Caco-2 (cell line): ENCODE data around the gene IPMK. TPM values are rescaled to one million over a fixed set of nuclear protein-coding genes. Genes with fewer than 3 reads are reported as not detected.

Experiments used
- BruUV-seq: library from RNA; stranded (reverse); fragments of 400-500 nt; replicated peaks from 2 replicates; lab custom pipeline; 2021; lab: Mats Ljungman, UMichigan
- CTCF ChIA-PET: fragments of 300-600 bp; sonication (Branson Sonifier 250); formaldehyde crosslinking; loops from one replicate; lab custom pipeline; 2022; ENCODE audit warnings: antibody characterized with exemption; lab: Charles Lee
- POLR2A ChIA-PET: fragments of 300-600 bp; sonication (Branson Sonifier 250); formaldehyde crosslinking; loops from one replicate; lab custom pipeline; 2022; ENCODE audit warnings: antibody characterized with exemption; lab: Charles Lee
- DNase-seq, 2 experiments: peaks; one replicate each; pipeline versions ENCODE4 v3.0.0 to v3.0.0-alpha.2; 2020 to 2022
- H3K27me3 ChIP-seq: replicated peaks from 2 replicates; pipeline ENCODE4 v1.6.0; 2011; ENCODE audit warnings: low read length; ENCODE audit not compliant: control insufficient read depth, insufficient read depth
- H3K36me3 ChIP-seq: 2 replicates; pipeline ENCODE4 v1.5.1; 2011; ENCODE audit warnings: low read length; ENCODE audit not compliant: control insufficient read depth, insufficient read depth
- H3K4me1 ChIP-seq: fragments of 250-450 bp; sonication (Bioruptor Pico); 2 replicates; pipeline ENCODE4 v1.5.1; 2020; ENCODE audit warnings: mild to moderate bottlenecking
- H3K4me3 ChIP-seq: 2 replicates; pipeline ENCODE4 v1.5.1; 2011; ENCODE audit warnings: low read depth, mild to moderate bottlenecking, control low read depth, low read length
- H3K9me3 ChIP-seq: fragments of 250-450 bp; sonication (Bioruptor Pico); 2 replicates; pipeline ENCODE4 v1.5.1; 2020; ENCODE audit warnings: mild to moderate bottlenecking, moderate library complexity
- H3K27ac Mint-ChIP-seq: one replicate; pipeline ENCODE4 v1.8.0; 2022; ENCODE audit warnings: mixed read lengths; ENCODE audit not compliant: unreplicated experiment
- H3K27me3 Mint-ChIP-seq: one replicate; pipeline ENCODE4 v1.8.0; 2022; ENCODE audit warnings: mixed read lengths; ENCODE audit not compliant: insufficient read depth, unreplicated experiment
- H3K36me3 Mint-ChIP-seq: one replicate; pipeline ENCODE4 v1.8.0; 2022; ENCODE audit warnings: mild to moderate bottlenecking, mixed read lengths; ENCODE audit not compliant: insufficient read depth, unreplicated experiment
- H3K4me1 Mint-ChIP-seq: one replicate; pipeline ENCODE4 v1.8.0; 2022; ENCODE audit warnings: low read depth, mixed read lengths; ENCODE audit not compliant: unreplicated experiment
- H3K4me3 Mint-ChIP-seq: one replicate; pipeline ENCODE4 v1.8.0; 2022; ENCODE audit warnings: mild to moderate bottlenecking, moderate library complexity, mixed read lengths; ENCODE audit not compliant: unreplicated experiment
- H3K9me3 Mint-ChIP-seq: one replicate; pipeline ENCODE4 v1.8.0; 2022; ENCODE audit warnings: mixed read lengths; ENCODE audit not compliant: unreplicated experiment
- intact Hi-C: fragments of 100-400 bp; cut with micrococcal nuclease; formaldehyde crosslinking; loops from one replicate; pipeline ENCODE4 v1.10.0; 2022; ENCODE audit not compliant: unreplicated experiment
- total RNA-seq: library from RNA; stranded (reverse); gene quantifications from 2 replicates; pipeline ENCODE4 v1.2.3, GENCODE V29; 2022
- TF ChIP-seq, protein P1 (sequence below), 2 experiments: fragments of 200-600 bp in 1 of 2; IDR thresholded peaks; 1 replicate in 1 of 2; 2 replicates in 1 of 2; pipeline versions ENCODE4 v1.5.1 to v1.8.0; 2011 to 2022; ENCODE audit warnings: antibody characterized with exemption in 1 of 2, control low read depth in 1 of 2, inconsistent platforms in 1 of 2, low read depth in 1 of 2, low read length in 1 of 2, mild to moderate bottlenecking in 1 of 2, moderate library complexity in 1 of 2; ENCODE audit not compliant: insufficient read depth in 1 of 2, severe bottlenecking in 1 of 2, unreplicated experiment in 1 of 2

Gene IPMK
- total RNA-seq, 1 experiment from 2014 or later = 18.3 TPM

DNA sequence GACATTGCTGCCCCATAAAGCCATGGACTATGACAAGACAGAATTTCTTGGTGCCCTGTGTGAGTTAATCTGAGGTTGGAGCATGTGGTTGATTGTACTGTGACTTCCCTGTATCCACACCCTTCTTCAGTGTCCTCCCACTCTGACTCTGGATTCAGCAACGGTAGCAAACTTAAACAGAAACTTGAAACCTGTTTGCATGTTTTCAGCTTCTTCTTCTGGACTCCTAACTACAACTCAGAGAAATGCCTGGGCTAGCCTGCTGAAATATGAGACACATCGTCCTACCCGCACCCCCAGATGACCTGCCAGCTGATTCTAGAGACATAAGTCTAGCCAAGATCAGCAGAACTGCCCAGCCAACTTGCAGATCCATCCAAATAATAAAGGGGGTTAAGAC lies 78.4 kb downstream of the IPMK start:
- intact Hi-C loops = no loop called here
- POLR2A ChIA-PET = no interaction called here
- TF ChIP-seq, protein P1, sequence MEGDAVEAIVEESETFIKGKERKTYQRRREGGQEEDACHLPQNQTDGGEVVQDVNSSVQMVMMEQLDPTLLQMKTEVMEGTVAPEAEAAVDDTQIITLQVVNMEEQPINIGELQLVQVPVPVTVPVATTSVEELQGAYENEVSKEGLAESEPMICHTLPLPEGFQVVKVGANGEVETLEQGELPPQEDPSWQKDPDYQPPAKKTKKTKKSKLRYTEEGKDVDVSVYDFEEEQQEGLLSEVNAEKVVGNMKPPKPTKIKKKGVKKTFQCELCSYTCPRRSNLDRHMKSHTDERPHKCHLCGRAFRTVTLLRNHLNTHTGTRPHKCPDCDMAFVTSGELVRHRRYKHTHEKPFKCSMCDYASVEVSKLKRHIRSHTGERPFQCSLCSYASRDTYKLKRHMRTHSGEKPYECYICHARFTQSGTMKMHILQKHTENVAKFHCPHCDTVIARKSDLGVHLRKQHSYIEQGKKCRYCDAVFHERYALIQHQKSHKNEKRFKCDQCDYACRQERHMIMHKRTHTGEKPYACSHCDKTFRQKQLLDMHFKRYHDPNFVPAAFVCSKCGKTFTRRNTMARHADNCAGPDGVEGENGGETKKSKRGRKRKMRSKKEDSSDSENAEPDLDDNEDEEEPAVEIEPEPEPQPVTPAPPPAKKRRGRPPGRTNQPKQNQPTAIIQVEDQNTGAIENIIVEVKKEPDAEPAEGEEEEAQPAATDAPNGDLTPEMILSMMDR (IDR thresholded peaks at IDR 0.05; ENCODE audit: insufficient read depth in 1 of 2, low read depth in 1 of 2, low read length in 1 of 2, severe bottlenecking in 1 of 2, unreplicated experiment in 1 of 2) = no peak
- no peaks in the 10 kb centered on the region for H3K9me3 ChIP-seq
- Mint-ChIP-seq H3K27ac (no peak overlapping the region), H3K36me3 (no peaks in the 10 kb centered on the region), H3K4me3 (no peak overlapping the region), H3K4me1 (no peaks in the 10 kb centered on the region), H3K9me3 (no peaks in the 10 kb centered on the region), H3K27me3 (peaks cover 8% of the 10 kb centered on the region)
- H3K27me3 ChIP-seq = no peaks in the 10 kb centered on the region; the same call in 1 of the 2 replicates
- no peaks in the 10 kb centered on the region for H3K4me1 ChIP-seq
- no peak for DNase-seq
- no peaks in the 10 kb centered on the region for H3K36me3 ChIP-seq
- BruUV-seq = no TSS peak
- CTCF ChIA-PET = interaction anchor here (0.8 kb wide), 1 partner anchor 10 kb away, joined by 4 read pairs; no protein-coding TSS in a partner anchor
- H3K4me3 ChIP-seq = no peak overlapping the region

DNA sequence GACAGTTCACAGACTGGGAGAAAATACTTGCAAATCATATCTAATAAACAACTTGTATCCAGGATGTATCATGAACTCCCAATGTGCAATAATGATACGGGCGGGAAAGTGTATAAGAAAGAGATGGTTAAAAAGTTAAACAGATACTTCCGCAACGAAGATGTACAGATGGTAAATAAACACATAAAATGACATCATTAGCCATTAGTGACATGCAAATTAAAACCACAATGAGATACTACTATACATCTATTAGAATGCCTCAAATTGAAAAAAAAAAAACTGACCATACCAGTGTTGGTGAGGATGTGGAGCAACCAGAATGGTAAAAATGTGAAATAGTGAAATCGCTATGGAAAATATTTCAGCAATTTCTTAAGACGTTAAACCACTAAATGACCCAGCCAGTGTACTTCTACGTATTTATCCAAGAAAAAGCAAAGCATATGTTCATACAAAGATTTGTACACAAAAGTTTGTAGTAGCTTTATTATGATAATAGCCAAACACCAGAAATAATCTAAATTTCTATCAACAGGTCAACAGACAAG lies 83.5 kb downstream of the IPMK start:
- POLR2A ChIA-PET = no interaction called here
- TF ChIP-seq, protein P1 (IDR thresholded peaks at IDR 0.05; ENCODE audit: insufficient read depth in 1 of 2, low read depth in 1 of 2, low read length in 1 of 2, severe bottlenecking in 1 of 2, unreplicated experiment in 1 of 2) = no peak
- peaks cover 8% of the 10 kb centered on the region for H3K27me3 Mint-ChIP-seq

DNA sequence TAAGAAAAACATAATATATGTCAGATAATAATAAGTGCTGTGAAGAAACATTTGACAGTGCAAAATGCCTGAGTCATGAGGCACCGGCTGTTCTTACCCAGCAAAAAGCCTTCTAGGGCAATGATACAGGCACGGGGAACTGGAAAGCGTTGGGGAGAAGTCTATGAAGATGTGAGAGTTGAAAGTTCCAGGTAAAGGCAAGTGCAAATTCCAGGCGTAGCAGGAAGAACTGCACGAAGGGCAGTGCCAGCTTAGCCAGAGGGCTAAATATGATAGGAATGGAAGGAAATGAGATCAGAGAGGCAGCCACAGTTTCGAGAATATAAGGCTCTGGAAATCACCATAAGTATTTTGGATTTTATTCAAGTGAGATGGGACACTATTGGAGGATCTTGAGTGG lies 87.0 kb downstream of the IPMK start:
- Histone ChIP-seq H3K4me3 (no peak overlapping the region), H3K27me3 (no peaks in the 10 kb centered on the region), H3K36me3 (no peaks in the 10 kb centered on the region), H3K9me3 (no peaks in the 10 kb centered on the region), H3K4me1 (no peaks in the 10 kb centered on the region)
- no peak overlapping the region for H3K27ac Mint-ChIP-seq
- TF ChIP-seq, protein P1 (IDR thresholded peaks at IDR 0.05; ENCODE audit: insufficient read depth in 1 of 2, low read depth in 1 of 2, low read length in 1 of 2, severe bottlenecking in 1 of 2, unreplicated experiment in 1 of 2) = no peak
- H3K27me3 Mint-ChIP-seq = peaks cover 3% of the 10 kb centered on the region
- CTCF ChIA-PET = no interaction called here
- H3K9me3 Mint-ChIP-seq = no peaks in the 10 kb centered on the region
- no TSS peak for BruUV-seq
- intact Hi-C loops = no loop called here
- no peak overlapping the region for H3K4me3 Mint-ChIP-seq
- H3K4me1 Mint-ChIP-seq = peaks cover 6% of the 10 kb centered on the region
- no peaks in the 10 kb centered on the region for H3K36me3 Mint-ChIP-seq
- POLR2A ChIA-PET = no interaction called here
- no peak for DNase-seq

More for the DNA sequence above, 83.5 kb downstream of the IPMK start:
- CTCF ChIA-PET = no interaction called here
- Histone ChIP-seq H3K27me3 (no peaks in the 10 kb centered on the region; the same call in 1 of the 2 replicates), H3K9me3 (no peaks in the 10 kb centered on the region), H3K4me3 (no peak overlapping the region), H3K36me3 (no peaks in the 10 kb centered on the region), H3K4me1 (no peaks in the 10 kb centered on the region)
- intact Hi-C loops = no loop called here
- no peaks in the 10 kb centered on the region for H3K4me1 Mint-ChIP-seq
- no peak overlapping the region for H3K27ac Mint-ChIP-seq
- DNase-seq = no peak
- no TSS peak for BruUV-seq
- no peak overlapping the region for H3K4me3 Mint-ChIP-seq
- H3K36me3 Mint-ChIP-seq = no peaks in the 10 kb centered on the region
- no peaks in the 10 kb centered on the region for H3K9me3 Mint-ChIP-seq
